AG04450 (cell line): Measurements from ENCODE around the gene NCOA3. TPM values are rescaled to one million over a fixed set of nuclear protein-coding genes. Genes with fewer than 3 reads are reported as not detected.

Experiments
- CTCF ChIA-PET: fragments of 300-600, 350-600 bp; formaldehyde crosslinking; extraction: SDS; loops from one replicate; lab custom pipeline; 2022; ENCODE audit warnings: antibody characterized with exemption, inconsistent platforms; lab: Charles Lee
- POLR2A ChIA-PET: fragments of 350-600 bp; formaldehyde crosslinking; extraction: SDS; loops from one replicate; lab custom pipeline; 2021; ENCODE audit warnings: antibody characterized with exemption, inconsistent platforms; lab: Yijun Ruan, JAX
- DNase-seq: peaks from one replicate; pipeline ENCODE4 v3.0.0-alpha.2; 2011; ENCODE audit warnings: low read depth, low spot score
- H3K27ac ChIP-seq: one replicate; pipeline ENCODE4 v1.5.1; 2012; ENCODE audit warnings: low read depth, low read length, control low read depth
- H3K27me3 ChIP-seq: one replicate; pipeline ENCODE4 v1.6.0; 2012; ENCODE audit warnings: low read length; ENCODE audit not compliant: control insufficient read depth, insufficient read depth
- H3K4me3 ChIP-seq: 2 replicates; pipeline ENCODE4 v1.5.1; 2011; ENCODE audit warnings: mild to moderate bottlenecking, low read depth, low read length, control low read depth
- H3K9me3 ChIP-seq: 2 replicates; pipeline ENCODE4 v1.5.1; 2012; ENCODE audit warnings: low read length; ENCODE audit not compliant: control insufficient read depth, insufficient read depth
- polyA plus RNA-seq: library from polyadenylated mRNA; depleted of rRNA; stranded (reverse); fragments of >200 nt; gene quantifications from 2 replicates; pipeline ENCODE4 v1.2.3, GENCODE V29; 2011
- TF ChIP-seq, protein P1 (sequence below): IDR thresholded peaks from 2 replicates; pipeline ENCODE4 v1.5.1; 2011; ENCODE audit warnings: low read depth, low read length, control low read depth, inconsistent platforms

The NCOA3 gene
- polyA plus RNA-seq, 1 experiment = 25.4 TPM

DNA sequence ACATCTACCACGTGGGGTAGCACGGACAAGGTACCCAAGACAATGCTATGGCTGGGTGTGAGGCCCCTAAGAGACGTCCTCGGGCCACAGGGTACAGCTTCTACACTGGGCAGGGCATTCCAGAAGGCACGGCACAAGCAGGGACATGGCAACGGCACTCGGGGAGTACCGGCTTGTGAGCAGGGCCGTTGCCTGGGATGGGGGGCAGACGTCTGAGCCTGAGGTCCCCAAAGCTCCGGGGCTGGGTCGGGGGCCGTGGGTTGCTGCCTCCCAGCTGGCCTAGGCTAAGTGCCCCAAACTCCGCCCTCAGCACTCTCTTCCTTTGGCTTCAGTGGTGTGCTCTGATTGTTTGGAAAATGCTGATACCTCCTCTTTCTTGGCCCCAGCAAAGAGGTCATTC lies 173.0 kb downstream of the NCOA3 start:
- CTCF ChIA-PET = interaction anchor here (1.0 to 9.4 kb wide), 2 partner anchors 11 to 947 kb away, joined by 5 to 142 read pairs; no protein-coding TSS in a partner anchor
- Histone ChIP-seq H3K27me3 (peaks cover 13% of the 10 kb centered on the region), H3K9me3 (peaks cover 2% of the 10 kb centered on the region; the same call in 1 of the 2 replicates), H3K27ac (no peak overlapping the region), H3K4me3 (no peak overlapping the region)
- TF ChIP-seq, protein P1, sequence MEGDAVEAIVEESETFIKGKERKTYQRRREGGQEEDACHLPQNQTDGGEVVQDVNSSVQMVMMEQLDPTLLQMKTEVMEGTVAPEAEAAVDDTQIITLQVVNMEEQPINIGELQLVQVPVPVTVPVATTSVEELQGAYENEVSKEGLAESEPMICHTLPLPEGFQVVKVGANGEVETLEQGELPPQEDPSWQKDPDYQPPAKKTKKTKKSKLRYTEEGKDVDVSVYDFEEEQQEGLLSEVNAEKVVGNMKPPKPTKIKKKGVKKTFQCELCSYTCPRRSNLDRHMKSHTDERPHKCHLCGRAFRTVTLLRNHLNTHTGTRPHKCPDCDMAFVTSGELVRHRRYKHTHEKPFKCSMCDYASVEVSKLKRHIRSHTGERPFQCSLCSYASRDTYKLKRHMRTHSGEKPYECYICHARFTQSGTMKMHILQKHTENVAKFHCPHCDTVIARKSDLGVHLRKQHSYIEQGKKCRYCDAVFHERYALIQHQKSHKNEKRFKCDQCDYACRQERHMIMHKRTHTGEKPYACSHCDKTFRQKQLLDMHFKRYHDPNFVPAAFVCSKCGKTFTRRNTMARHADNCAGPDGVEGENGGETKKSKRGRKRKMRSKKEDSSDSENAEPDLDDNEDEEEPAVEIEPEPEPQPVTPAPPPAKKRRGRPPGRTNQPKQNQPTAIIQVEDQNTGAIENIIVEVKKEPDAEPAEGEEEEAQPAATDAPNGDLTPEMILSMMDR = no peak
- DNase-seq = no peak
- POLR2A ChIA-PET = no interaction called here

DNA sequence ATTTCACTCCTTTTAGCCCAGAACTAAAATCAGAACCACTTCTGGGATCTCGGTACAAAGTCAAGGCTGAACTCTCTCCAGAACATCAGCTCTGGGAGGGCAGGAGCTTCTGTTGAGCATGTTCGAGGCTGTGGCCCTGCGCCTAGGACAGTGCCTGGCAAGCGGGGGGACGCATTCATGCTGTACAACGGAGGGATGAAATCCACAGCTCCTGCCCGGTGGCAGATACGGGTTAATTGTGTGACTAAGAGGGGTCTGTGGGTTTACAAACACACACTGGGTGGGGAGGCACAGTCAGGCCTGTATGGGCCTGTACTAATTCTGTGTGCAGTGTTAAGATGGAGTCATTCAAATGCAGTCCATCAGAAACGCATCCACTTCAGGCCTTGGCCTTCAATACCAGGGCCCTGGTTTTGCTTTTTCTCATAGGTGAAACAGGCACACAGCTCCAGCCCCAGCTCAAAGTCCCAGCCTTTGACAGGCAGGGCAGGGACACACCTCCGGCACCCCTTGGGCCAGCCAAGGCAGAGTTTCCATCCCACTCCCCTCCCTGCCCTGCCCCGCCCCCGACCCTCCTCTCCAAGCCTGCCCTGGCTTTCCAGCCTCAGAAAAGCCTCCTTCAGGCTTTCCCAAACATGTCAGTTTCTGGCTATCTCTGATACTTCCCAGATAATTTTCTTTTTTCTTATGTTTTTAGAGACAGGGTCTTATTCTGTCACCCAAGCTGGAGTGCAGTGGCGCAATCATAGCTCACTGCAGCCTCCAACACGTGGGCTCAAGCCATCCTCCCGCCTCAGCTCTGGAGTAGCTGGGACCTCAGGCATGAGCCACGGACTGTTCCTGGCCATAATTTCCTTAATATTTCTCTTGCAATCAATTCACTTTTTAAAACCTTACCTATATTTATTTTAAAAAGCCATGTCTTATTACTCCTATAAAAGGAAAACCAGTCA lies 173.8 kb downstream of the NCOA3 start:
- POLR2A ChIA-PET = interaction anchor here (0.5 kb wide), 1 partner anchor 118 kb away, joined by 5 read pairs; no protein-coding TSS in a partner anchor
- CTCF ChIA-PET = interaction anchor here (0.5 to 9.4 kb wide), 2 partner anchors 11 to 946 kb away, joined by 3 to 142 read pairs; no protein-coding TSS in a partner anchor

DNA sequence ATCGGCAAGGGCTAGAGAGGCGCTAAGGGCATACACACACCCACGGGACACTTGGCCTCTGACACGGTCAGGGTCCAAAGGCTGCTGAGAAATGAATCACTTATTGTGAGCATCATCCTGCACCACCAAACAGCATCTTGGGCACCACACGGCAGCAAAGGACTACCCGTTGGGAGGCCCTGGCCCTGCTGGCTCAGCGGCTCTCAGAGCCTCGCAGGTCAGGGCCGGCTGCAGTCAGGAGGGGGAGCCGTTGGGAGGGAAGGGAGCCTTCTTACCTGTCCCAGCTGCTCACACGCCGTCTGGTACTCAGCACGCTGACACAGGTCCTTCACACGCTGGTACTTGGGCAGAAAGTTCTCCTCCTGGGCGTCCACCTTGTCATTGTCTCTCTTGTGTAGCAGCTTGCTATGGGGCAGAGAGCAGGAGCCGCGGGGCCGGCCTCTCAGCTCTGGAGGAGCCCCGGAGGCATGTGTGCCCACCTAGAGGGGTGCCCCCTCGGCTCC lies 174.6 kb downstream of the NCOA3 start:
- POLR2A ChIA-PET = no interaction called here
- peaks cover 2% of the 10 kb centered on the region; the same call in 1 of the 2 replicates for H3K9me3 ChIP-seq
- TF ChIP-seq, protein P1 = no peak
- DNase-seq = no peak
- CTCF ChIA-PET = interaction anchor here (2.5 to 9.4 kb wide), 2 partner anchors 12 to 945 kb away, joined by 11 to 142 read pairs; no protein-coding TSS in a partner anchor
- peaks cover 12% of the 10 kb centered on the region for H3K27me3 ChIP-seq
- no peak overlapping the region for H3K4me3 ChIP-seq
- no peak overlapping the region for H3K27ac ChIP-seq

More for the DNA sequence above, 173.8 kb downstream of the NCOA3 start:
- peaks cover 2% of the 10 kb centered on the region; the same call in 1 of the 2 replicates for H3K9me3 ChIP-seq
- no peak overlapping the region for H3K27ac ChIP-seq
- peaks cover 13% of the 10 kb centered on the region for H3K27me3 ChIP-seq
- no peak for DNase-seq
- TF ChIP-seq, protein P1 = no peak
- no peak overlapping the region for H3K4me3 ChIP-seq

DNA sequence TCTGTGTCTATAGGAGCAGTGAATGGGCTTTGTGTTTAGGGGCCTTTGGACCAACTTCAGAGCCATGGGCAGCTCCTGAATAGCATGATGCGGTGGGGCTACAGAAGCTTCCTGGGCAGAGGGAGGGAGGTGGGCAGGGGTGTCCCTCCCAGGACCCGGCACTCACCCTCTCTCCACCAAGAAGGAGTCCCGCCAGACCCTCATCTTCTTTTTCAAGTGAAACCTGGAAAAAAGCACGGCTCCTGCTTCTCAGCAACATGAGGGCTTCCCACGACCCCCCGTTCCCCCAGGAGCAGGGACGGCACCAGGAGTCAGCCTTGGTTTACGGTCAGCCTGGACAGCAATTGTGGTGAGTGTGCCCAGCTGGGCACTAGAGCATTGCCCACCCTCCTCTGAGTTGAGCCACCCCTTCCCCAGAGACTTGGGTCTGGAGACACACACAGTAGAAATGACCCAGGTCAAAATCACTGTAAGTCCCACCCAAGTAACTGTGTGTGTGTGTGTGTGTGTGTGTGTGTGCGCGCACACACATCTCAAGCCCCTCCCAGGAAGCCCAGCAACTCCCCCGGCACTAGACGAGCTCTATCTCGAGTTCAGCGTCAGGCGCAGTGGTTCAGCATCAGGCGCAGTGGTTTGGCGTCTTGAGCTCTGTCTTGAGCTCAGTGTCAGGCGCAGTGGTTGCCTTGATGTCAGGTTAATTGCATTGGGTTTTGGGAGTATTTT lies 175.4 kb downstream of the NCOA3 start:
- peaks cover 10% of the 10 kb centered on the region for H3K27me3 ChIP-seq
- POLR2A ChIA-PET = no interaction called here
- DNase-seq = no peak
- CTCF ChIA-PET = interaction anchor here (0.5 to 9.4 kb wide), 9 partner anchors 12 to 1228 kb away, joined by 3 to 142 read pairs (median 4); no protein-coding TSS in a partner anchor
- H3K4me3 ChIP-seq = no peak overlapping the region
- TF ChIP-seq, protein P1 = no peak
- H3K27ac ChIP-seq = no peak overlapping the region
- peaks cover 2% of the 10 kb centered on the region; the same call in 1 of the 2 replicates for H3K9me3 ChIP-seq
